Left renal pelvis (tissue), 4 donors: ENCODE data around the gene ARGLU1. TPM values are rescaled to one million over a fixed set of nuclear protein-coding genes. Genes with fewer than 3 reads are reported as not detected.
A peak's percentile ranks its signal among the peaks of the same experiment; 100 is the strongest.

ENCODE experiments used
- DNase-seq, 4 donors: peaks; one replicate each; pipeline ENCODE4 v3.0.0-alpha.2; 2013; ENCODE audit warnings: low read depth in 4 of 4, low spot score in 3 of 4
- polyA plus RNA-seq, 4 donors: library from polyadenylated mRNA; unstranded; fragments of 120-200 nt; gene quantifications; one replicate each; pipeline ENCODE4 v1.2.1, GENCODE V29; 2013; ENCODE audit not compliant: insufficient read length in 4 of 4

ARGLU1 gene
- polyA plus RNA-seq, 4 donors: 192 to 380 (median 311) TPM

DNA sequence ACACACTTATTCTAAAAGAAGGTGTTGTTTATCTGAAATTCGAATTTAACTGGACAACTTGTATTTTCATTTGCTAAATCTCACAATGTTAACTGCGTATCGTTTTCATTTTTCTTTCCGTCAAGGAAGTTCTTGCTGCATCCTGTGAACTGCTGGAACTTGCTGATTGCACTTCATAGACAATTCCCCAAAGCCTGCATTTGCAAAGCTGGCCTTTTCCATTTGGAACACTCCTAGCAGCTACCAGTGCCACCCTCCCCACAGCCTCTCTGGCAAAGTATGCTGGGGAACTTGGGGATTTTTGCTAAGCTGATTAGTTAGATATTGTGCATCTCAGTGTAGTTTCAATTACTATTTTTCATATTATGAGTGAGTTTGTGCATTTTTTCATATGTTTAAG lies 20.4 kb upstream of the ARGLU1 start:
- no peak for DNase-seq

DNA sequence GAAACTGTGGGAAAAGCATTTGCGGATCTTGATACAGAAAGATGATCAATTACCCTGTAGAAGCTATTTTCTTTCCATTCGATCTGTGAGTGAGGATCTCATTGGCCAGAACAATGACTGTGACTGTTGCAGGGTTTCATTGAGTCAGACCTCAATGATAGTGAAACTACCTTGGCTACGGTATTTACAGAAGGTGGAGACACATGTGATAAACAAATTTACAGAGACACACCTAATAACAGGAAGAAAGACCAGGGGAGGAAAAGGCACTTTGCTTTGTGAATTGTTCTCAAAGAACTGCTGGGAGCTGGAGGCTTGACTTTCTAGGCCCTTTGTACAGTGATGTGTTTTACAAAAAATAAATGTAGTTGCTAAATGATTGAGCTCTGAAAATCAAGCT lies 19.9 kb upstream of the ARGLU1 start:
- DNase-seq: no peak

DNA sequence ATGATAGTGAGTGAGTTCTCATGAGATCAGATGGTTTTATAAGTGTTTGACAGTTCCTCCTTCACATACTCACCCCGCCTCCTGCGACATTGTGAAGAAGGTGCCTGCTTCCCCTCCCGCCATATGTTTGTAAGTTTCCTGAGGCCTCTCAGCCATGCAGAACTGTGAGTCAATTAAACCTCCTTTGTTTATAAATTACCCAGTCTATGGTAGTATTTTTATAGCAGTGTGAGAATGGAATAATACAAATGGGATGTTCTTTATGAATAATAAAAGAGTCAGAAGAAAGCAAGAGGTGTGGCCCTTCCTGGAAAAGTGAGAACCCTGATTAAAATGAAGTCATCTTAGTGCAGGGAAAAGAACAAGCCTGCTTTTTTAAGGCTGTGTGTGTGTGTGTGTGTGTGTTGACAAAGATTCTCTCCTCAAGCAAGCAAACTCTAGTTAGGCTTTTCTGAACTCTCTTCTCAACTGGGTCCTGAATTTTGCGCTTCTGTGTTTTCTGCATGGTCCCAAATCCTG lies 18.8 kb upstream of the ARGLU1 start:
- DNase-seq: no peak

DNA sequence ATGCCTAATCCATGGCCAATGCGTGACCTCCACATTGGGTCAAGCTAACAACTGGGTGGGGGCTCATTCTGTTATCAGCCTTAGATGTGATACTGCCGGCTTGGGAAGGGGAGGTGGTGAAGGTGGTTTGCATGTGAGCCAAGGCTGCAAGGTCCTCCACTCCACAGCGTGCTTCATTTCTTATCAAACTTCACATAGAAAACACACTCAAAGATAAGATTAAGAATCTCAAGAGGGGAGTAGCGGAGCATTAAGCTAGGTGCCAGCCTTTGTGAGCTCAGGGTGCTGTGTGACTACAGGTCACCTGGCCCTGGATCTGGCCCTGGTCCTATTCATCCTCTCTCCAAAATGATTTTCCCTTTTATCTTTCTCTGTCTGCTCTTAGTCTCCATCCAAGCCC lies 13.3 kb upstream of the ARGLU1 start:
- no peak for DNase-seq

DNA sequence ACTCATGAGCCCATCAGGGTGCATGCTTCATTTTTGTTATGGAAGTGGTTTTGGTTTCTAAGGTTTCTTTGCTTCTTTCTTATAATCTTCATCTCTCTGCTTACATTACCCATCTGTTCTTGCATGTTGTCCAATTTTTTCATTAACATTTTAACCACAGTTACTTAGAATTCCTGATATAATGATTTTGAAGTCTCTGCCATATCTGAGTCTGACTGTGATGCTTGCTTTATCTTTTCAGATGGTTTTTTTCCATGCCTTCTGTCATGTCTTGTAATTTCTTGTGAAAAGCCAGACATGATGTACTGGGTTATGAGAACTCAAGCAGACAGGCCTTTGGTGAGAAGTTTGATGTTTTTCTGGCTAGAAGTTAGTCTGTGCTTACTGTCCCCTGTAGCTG lies 8.0 kb upstream of the ARGLU1 start:
- DNase-seq: no peak

DNA sequence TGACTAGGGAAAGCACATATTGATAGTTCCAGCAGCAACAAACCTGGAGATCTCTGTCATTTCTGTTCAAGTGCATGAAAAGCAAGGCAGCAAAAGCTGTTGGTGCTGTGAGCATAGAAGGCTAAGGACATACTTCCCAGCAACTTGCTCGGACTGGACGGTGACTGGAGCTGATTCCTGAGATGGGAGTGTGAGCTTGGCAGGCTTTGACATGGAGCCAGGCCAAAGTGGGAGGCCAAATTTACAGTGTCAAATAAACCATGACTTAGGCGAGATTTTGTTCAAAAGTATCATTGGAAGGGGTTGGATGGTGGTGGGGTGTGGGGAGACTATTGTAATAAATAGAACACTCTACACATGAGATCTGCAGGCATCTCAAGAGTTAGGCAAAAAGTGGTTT lies 5.9 kb upstream of the ARGLU1 start:
- no peak for DNase-seq

DNA sequence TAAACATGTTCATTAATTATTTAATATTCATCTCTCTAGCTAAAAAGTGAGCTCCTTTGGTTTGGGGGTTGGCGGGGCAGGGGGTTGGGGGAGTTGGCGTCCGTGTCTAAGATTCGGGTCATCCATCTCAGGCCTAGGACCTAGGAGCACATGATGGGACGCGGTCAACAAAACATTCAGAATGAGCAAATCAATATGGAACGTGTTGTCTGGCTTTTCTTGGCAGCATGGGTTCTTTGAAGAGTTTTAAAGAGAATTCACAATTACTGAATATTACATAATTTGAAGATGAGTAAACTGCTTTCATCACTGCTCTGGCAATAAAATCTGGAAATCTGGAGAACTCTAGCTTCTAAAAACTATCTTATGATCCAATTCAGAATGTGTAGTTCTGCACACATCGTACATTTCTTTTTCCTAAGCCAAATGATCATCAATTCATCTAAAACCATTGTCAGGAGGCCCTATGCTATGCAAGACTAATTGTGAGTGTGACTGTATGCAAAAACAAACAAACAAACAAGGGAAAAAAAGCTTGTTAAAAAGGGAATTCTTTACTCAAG lies 5.4 kb upstream of the ARGLU1 start:
- DNase-seq: no peak

DNA sequence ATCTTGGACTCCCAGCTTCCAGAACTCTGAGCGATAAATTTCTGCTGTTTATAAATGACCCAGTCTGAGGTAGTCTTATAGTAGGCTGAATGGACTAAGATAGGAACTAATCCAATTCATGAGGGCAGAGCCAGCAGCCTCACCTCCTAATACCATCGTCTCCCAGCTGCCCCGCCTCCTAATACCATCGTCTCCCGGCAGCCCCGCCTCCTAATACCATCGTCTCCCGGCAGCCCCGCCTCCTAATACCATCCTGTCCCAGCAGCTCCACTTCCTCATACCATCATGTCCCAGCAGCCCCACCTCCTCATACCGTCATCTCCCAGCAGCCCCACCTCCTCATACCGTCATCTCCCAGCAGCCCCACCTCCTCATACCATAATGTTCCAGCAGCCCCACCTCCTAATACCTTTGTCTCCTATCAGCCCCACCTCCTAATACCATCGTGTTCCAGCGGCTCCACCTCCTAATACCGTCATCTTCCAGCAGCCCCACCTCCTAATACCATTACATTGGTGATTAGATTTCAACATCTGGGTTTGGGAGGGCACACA lies 2.4 kb upstream of the ARGLU1 start:
- no peak for DNase-seq

DNA sequence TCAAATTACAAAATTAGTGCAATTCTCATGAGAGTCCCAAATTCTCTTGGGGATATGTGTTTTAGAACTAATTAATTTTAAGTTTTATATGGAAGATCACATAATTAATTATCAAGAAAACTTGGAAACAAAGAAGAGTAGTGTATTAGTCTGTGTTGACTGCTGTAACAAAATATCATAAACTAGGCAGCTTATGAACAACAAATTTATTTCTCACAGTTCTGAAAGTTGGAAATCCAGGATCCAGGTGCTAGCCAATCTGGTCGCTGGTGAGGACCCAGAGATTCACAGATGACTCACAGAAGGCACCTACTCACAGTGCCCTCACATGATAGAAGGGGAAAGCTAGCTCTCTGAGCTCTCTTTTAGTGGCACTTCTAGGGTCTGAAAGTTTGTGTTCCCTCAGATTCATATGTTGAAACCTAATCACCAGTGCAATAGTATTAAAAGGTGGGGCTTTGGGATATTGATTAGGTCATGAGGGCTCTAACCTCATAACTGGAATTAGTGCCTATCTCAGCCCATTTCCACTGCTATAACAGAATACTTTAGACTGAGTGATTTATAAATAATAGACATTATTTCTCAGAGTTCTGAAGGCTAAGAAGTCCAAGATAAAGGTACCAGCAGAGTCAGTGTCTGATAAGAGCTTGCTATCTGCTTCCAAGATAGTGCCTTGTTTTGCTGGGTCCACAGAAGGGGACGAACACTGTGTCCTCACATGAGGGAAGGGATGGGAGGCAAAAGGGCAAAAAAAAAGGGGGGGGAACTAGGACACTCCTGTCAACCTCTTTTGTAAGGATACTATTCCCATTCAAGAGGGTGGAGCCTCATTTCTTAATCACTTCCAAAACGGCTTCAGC lies 1.5 kb upstream of the ARGLU1 start:
- DNase-seq: no peak

DNA sequence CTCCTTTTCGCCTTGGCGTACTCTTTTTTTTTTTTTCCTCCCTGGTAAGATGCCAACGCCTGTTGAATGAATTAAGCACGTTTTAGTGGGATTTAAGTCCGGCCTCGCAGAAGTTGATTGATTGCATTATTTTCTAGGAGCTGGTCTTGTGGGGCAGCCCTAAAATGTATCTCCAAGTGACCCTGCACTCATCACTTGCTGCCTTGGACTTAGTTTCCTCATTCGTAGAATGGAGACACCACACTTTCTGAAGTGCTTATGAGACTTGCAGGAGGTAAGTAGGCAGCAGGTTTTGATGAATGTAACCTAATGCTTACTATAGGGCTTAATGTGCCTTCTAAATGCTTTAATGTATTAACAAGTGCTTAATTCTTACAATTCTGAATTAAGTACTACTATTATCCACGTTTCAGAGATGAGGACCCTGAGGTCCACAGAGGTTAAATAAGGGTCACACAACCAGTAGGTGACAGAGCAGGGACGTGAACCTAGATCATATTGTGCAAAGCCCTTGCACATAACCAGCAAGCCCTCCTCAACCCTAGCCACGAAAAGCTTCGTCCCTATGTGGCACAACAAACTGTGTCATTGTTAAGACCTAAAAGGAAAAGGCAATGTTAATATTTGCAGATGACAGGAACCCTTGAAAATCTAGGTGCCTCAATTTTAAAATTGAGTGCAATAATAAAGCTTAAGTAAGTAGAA lies 514 bp upstream of the ARGLU1 start:
- no peak for DNase-seq

DNA sequence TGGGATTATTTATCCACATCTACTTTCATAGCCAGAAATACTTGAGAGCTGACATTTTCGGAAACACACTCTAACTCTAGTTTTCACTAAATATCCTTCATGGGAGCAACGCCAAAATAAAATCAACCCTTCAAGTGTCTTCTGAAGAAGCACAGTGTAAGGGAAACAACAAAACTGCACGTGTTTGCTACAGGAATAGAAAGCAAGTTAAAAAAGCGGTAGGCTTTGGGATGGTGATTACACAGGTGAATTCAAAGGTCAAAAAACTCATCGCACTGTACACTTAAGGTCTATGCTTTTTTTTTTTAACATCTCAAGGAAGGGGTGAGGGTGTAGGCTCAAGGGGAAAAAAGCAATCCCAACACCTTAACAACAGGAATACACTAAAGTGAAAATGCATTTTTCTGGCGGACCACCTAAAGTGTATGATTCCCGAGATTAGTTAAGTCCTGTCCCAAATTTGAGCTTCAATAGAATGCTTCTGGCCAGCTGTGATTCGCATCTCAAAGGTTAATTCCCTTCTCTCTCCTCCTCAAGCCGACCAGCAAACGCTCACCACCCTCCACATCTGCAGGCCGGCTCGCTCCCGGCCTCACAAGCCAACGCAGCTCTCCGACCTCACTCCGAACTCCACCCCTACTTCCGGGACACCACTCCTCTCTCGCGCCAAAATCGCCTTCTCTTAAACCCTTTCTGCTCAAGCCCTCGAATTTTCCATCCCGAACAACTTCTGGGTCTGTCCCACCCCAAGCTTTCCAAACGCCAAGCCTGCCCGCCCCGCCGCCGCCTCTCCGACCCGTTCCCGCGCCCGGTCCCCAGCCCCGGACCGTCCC lies 1.1 kb downstream of the ARGLU1 start:
- DNase-seq: peak in 1 of 4 donors; percentile 50

DNA sequence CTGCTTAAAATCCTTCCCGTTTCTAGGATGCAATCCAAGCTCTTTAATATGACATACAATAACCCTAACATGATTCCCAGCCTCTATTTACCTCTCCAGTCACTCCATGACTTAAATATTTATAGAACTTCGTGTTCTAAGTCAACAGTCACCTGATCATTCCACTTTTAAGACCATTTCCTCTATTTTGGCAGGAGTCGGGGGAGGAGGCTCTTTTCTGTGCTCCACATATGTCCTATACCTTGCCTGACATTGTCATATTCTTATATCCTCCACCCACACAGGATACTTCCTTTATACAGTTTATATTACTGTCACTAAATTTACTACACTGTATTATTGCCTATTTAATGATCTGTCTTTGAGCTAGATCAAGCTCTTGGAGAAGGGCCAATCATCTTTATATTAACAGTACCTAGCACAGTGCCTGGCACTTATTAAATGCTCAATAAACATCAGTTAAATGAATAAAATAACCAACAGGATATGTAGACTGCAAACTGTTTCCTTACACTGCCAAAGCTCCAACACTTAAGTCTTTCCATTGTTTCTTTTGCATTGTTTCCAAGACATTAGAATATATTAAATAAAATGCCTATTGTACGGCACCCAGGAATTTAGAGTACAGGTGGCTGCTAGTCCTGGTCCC lies 2.7 kb downstream of the ARGLU1 start:
- DNase-seq: no peak

DNA sequence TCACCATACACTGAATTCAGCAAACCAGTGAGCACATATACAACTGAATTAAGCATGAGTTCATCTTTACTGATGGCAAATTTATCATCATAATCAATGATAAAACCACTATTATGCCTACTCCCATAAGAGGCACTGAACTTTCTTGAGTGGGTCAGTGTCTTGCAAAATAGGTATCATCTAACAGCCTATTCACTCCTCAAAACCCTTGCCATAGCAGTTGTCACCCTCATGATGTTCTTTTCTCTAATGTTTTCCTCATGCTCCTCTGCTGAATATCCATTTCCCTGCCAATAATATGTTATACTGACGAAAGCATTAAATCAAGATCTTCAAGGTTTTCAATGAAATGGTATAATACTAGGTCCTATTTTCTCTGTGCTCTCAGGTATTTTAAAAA lies 5.6 kb downstream of the ARGLU1 start:
- no peak for DNase-seq

DNA sequence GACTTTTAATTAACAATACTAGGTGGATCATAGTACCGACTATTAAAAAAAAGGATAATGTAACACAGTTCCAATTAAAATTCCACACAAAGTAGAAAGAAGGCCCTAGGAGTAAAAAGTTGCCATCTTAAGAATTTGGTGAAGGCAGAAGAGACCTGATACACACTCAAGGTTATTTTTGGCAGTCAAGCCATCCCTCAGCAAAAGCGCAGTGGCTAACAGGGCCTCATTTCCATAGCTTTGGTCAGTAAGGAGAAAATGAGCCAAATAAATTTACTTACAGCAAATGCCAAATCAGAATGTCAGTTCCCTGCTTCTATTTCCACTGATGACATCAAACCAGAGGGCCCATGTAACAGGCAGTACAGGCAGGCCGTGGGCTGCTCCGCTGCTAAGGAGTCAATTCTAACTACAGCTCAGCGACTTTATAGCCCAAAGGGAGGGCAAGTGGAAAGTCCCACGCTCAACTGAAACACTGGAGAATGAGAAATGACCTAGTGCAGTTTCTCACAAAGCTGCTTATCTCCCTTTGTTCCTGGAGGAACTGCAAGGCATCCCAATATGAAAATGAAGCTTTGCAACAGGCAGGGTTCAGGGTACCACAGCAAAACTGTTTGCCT lies 6.3 kb downstream of the ARGLU1 start:
- peak in 1 of 4 donors; percentile 24 for DNase-seq

DNA sequence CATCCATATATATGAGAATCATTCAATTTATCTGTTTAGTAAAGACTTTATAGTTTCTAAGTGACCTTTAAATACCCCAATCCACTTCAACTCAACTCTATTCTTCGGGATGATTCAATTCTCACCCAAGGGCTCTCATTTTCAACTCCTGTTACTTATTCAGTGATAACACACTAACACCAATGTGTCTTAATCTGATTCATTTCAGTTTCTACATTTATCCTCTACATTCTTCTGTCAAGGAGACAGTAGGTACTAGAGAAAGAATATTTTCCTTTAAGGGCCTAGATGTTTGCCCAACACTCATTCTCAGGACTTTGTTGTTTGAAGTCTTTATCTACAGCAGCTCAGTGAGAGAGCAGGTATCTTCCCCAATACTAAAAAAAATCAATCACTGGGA lies 7.1 kb downstream of the ARGLU1 start:
- DNase-seq: no peak

DNA sequence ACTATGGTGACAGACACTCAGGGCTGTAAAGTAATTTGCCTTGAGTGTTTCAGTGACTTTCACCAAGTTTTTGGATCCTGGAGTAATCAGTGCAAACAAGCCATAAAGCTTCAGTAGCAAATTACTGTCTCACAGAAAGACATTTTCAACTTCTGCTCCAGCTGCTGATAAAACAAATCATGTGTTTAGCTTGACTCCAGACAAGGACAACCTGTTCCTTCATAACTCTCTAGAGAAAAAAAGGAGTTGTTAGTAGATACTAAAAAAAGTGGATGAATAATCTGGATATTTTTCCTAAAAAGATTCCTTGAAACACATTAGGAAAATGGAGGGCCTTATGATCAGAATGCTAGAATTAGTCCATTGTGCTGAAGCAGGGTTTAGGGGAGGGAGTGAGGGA lies 9.4 kb downstream of the ARGLU1 start:
- DNase-seq: no peak

DNA sequence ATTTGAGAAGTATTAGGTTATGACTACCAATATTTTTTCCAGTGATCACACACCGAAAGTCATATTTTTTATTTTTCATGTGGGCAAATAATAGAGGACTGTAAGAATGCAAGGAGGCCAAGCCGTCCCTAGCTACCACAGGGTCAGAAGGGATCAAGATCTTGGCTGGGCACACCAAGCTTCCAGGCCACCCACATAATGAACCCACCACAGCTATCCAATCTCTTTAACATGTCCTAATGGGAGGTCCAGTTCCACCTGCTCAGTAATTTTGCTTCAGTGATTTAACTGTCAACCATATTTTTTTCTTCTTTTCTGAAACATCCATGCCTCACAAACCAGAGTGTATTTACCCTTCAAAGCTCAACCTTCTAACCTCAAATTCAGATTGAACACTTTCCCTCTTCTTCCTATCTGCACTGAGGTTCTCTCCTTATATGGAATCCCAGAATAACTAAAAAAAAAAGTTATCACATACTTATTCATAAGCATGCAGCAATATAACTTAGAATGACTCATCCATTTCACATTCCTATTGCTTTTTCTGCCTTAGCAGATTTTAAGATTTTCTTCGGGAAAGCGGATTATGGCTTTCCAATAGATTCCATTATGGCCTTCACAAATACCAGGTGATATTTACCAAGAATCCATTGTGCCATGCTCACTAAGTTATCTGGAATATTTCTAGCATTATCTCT lies 12.2 kb downstream of the ARGLU1 start:
- no peak for DNase-seq

DNA sequence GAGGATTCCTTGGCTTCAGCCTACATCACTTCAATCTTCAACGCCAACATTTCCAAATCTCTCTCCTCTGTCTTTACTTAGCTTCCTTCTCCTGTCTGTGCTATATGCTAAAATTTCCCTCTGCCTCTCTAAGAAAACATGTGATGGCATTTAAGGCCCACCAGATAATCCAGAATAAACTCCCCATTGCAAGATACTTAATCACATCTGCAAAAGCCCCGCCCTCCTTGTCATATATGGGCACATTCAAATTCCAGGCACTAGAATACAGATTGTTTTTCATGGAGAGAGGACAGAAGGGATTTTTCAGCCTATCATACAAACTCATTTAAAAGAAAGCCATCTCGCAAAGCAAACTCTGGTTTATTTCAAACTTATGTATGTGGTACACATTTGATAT lies 16.2 kb downstream of the ARGLU1 start:
- DNase-seq: no peak

DNA sequence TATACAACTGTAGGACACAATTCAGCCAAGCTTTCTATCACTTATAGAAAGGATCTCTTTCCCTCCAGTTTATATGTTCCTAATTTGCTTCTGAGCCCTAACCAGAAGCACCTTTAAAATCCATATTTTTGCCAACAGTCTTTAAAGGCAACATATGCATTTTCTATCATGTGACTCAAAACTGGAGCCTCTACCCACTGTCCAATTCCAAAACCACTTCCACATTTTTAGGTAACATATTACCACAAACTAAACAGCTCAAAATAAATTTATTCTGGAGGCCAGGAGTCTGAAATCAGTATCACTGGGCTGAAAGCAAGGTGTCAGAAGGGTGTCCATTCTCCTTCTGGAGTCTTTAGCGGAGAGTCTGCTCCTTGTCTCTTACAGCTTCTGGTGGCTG lies 16.6 kb downstream of the ARGLU1 start:
- DNase-seq: no peak
